ENCODE results near the gene TRABD.
"Not testable (repeated sequence)": the region's sequence is repeated elsewhere in the genome, so short reads cannot be mapped to it uniquely, and the experiment has no call there.

The TRABD gene

DNA sequence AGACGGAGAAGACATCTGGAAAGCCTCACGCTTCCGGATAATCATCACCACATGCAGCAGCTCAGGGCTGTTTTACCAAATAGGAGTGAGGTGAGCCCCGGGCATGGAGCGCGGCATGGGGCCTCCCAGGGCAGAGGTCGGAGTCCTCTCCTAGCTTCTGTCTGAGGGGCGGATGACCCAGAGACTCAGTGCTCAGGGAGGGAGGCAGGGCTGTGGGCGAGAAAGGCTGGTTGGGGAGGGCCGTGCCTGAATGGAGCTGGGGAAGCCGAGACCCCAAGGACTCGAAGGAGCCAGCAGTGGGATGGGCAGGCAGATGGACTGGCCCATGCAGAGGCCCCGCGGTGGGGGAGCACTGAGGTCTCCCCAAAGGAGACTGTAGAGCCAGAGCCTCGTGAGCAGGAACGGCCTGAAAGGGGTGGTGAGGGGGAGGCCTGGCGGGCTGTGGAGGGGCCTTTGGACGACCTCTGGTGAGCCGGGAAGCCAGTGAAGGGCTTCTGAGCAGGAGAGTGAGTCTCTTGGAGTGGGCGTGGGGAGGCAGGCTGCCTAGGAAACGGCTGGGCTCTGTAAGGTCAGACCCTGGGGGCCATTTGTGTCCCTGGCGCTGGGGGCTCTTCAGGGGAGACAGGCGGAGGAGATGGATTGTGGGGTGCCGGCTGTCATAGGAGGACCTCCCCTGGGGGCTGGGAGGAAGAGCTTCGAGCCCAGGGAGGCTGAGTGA, 39.8 kb upstream of the TRABD start:
- Histone ChIP-seq H3K4me2 (ENCODE audit: low read depth, low read length) (no peak overlapping the region), H2AFZ (ENCODE audit: low read length) (no peak overlapping the region), H3F3A (ENCODE audit: insufficient read depth, low read length) (no peaks in the 10 kb centered on the region), H3K27me3 (replicated peaks; ENCODE audit: insufficient read depth, low read length) (peaks cover 19% of the 10 kb centered on the region), H3K9me3 (replicated peaks; ENCODE audit: insufficient read depth, low read length) (no peaks in the 10 kb centered on the region), H3K4me3 (ENCODE audit: low read length) (no peak overlapping the region), H3K4me1 (ENCODE audit: low read length) (no peaks in the 10 kb centered on the region), H3K79me2 (ENCODE audit: low read length) (no peaks in the 10 kb centered on the region), H4K20me1 (ENCODE audit: insufficient read depth, low read length) (no peaks in the 10 kb centered on the region), H3K9ac (ENCODE audit: low read length) (no peak overlapping the region), H3K27ac (ENCODE audit: low read length) (no peak overlapping the region), H3K36me3 (replicated peaks; ENCODE audit: insufficient read depth, low read length) (no peaks in the 10 kb centered on the region), H3K9me2 (replicated peaks; ENCODE audit: insufficient read depth, low read length) (no peaks in the 10 kb centered on the region)
- TF ChIP-seq EZH2phosphoT487 (IDR thresholded peaks at IDR 0.05; ENCODE audit: low read length), result no peak
- no peak for TF ChIP-seq EZH2 (optimal IDR thresholded peaks at IDR 0.05; ENCODE audit: low read depth, low read length)
- TF ChIP-seq, protein P1, sequence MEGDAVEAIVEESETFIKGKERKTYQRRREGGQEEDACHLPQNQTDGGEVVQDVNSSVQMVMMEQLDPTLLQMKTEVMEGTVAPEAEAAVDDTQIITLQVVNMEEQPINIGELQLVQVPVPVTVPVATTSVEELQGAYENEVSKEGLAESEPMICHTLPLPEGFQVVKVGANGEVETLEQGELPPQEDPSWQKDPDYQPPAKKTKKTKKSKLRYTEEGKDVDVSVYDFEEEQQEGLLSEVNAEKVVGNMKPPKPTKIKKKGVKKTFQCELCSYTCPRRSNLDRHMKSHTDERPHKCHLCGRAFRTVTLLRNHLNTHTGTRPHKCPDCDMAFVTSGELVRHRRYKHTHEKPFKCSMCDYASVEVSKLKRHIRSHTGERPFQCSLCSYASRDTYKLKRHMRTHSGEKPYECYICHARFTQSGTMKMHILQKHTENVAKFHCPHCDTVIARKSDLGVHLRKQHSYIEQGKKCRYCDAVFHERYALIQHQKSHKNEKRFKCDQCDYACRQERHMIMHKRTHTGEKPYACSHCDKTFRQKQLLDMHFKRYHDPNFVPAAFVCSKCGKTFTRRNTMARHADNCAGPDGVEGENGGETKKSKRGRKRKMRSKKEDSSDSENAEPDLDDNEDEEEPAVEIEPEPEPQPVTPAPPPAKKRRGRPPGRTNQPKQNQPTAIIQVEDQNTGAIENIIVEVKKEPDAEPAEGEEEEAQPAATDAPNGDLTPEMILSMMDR (IDR thresholded peaks at IDR 0.05; ENCODE audit: low read length), result no peak
- no peak for DNase-seq

DNA sequence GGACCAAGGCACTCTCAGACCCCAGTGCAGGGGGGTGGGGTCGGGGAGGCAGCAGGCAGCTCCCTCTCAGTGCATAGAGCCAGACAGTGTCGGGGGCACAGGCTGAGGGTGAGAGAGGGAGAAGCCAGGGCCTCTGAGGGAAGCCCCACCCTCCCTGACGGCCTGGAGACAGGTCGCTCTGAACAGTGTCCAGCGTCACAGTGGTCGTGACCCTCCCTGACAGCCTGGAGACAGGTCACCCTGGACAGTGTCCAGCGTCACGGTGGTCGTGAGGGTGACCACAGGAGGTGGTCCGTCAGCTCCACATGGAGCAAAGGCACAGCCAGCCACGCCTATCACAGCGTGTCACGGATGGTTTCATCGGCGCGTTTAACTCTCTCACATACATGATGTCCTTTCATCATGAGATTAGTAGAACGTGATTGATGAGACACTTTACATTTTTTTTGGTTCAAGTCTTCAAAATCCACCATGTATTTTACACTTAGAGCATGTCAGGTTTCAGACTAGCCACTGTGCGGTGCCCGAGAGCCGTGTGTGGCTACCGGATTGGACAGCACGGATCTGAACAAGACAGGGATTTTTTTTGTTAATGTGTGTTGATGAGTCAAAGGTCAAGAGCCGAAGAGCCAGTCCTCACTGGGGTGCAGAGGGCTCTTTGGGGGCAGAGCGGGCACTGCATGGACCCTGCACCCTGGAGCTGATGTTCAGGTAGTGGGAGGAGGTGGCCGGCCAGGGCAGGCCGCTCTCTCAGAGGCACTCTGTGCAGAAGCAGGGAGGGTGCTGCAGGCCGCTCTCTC, 39.1 kb upstream of the TRABD start:
- Histone ChIP-seq H3F3A (ENCODE audit: insufficient read depth, low read length) (no peaks in the 10 kb centered on the region), H3K27me3 (replicated peaks; ENCODE audit: insufficient read depth, low read length) (peaks cover 27% of the 10 kb centered on the region), H3K4me2 (ENCODE audit: low read depth, low read length) (no peak overlapping the region), H3K9me2 (replicated peaks; ENCODE audit: insufficient read depth, low read length) (no peaks in the 10 kb centered on the region), H3K9ac (ENCODE audit: low read length) (no peak overlapping the region), H3K4me3 (ENCODE audit: low read length) (no peak overlapping the region), H4K20me1 (ENCODE audit: insufficient read depth, low read length) (no peaks in the 10 kb centered on the region), H2AFZ (ENCODE audit: low read length) (no peak overlapping the region), H3K36me3 (replicated peaks; ENCODE audit: insufficient read depth, low read length) (no peaks in the 10 kb centered on the region), H3K27ac (ENCODE audit: low read length) (no peak overlapping the region), H3K9me3 (replicated peaks; ENCODE audit: insufficient read depth, low read length) (no peaks in the 10 kb centered on the region), H3K4me1 (ENCODE audit: low read length) (no peaks in the 10 kb centered on the region), H3K79me2 (ENCODE audit: low read length) (no peaks in the 10 kb centered on the region)
- TF ChIP-seq, protein P1 (IDR thresholded peaks at IDR 0.05; ENCODE audit: low read length), result no peak
- no peak for TF ChIP-seq EZH2 (optimal IDR thresholded peaks at IDR 0.05; ENCODE audit: low read depth, low read length)
- no peak for TF ChIP-seq EZH2phosphoT487 (IDR thresholded peaks at IDR 0.05; ENCODE audit: low read length)
- no peak for DNase-seq

DNA sequence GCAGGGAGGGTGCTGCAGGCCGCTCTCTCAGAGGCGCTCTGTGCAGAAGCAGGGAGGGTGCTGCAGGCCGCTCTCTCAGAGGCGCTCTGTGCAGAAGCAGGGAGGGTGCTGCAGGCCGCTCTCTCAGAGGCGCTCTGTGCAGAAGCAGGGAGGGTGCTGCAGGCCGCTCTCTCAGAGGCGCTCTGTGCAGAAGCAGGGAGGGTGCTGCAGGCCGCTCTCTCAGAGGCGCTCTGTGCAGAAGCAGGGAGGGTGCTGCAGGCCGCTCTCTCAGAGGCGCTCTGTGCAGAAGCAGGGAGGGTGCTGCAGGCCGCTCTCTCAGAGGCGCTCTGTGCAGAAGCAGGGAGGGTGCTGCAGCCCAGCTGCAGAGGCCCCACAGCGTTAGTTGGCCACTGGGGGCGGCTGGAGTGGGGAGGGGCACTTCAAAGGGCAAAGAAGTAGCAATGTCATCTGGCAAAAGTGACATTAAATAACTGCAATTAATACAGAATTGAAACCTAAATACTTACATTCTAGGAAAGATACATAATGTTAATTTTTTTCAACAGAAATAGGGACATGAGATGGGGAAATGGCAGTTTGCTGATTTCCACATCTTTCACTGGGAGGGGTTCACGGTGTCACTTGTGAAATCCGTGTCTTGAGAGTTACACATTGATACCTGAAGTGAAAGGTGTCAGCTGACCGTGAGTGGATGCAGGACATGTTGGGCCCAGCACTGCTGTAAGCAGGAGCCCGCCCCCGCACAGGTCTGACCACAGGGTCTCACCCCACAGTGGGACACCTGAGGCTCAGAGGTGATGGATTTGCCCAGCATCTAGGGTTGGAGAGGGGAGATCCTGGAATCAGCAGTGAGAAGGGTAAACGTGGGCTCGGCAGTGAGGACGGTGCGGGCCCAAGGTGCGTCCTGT, 38.2 kb upstream of the TRABD start:
- peaks cover 36% of the 10 kb centered on the region for H3K27me3 ChIP-seq (replicated peaks; ENCODE audit: insufficient read depth, low read length)
- H4K20me1 ChIP-seq (ENCODE audit: insufficient read depth, low read length); H2AFZ ChIP-seq (ENCODE audit: low read length); H3K9me3 ChIP-seq (replicated peaks; ENCODE audit: insufficient read depth, low read length); DNase-seq; H3F3A ChIP-seq (ENCODE audit: insufficient read depth, low read length); H3K9me2 ChIP-seq (replicated peaks; ENCODE audit: insufficient read depth, low read length); H3K79me2 ChIP-seq (ENCODE audit: low read length); H3K4me3 ChIP-seq (ENCODE audit: low read length); H3K4me1 ChIP-seq (ENCODE audit: low read length); H3K9ac ChIP-seq (ENCODE audit: low read length); H3K36me3 ChIP-seq (replicated peaks; ENCODE audit: insufficient read depth, low read length); H3K27ac ChIP-seq (ENCODE audit: low read length); H3K4me2 ChIP-seq (ENCODE audit: low read depth, low read length): not testable (repeated sequence)
